GM21529 (cell line): ENCODE data around the gene OCEL1.
A peak's percentile ranks its signal among the peaks of the same experiment; 100 is the strongest.

Source experiments
- ATAC-seq: cut with Tn5 transposase; IDR thresholded peaks from one replicate; pipeline ENCODE4 v1.9.1; 2021; ENCODE audit not compliant: unreplicated experiment

OCEL1 gene

DNA sequence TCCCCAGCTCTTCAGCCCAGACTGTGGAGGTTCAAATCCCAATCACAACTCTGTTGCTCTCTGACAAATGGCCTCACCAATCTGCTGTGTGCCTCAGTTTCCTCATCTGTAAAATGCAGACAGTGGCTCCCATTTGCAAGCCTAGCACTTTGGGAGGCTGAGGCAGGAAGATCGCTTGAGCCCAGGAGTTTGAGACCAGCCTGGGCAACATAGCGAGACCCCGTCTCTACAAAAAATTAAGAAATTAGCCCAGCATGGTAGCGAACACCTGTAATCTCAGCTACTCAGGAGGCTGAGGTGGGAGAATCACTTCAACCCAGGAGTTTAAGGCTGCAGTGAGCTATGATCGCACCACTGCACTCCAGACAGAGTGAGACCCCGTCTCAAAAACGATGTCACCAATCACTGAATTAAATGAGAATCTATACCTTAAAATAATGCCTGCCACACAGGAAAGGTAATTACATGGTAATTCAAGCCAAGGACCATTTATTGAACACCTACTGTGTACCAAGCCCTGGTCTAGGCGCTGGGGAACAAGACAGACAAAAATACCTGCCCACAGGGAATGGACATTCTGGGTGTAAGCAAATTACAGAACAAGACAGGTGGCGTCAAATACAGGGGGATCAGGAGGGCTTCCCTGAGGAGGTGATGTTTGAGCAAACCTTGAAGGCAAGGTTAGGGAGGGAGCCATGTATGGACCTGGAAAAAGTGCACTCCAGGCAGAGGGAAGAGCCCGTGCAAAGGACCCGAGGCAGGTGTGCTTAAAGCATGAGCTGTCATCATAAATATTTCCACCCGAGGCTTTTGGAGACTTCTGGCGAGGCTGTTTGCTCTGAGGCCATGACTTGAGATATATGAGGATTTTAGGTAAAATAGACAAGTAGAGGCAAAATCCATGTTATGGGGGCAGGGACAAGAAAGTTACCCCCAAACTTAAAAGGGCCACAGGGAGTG, 12.0 kb downstream of the OCEL1 start:
- no peak for ATAC-seq

DNA sequence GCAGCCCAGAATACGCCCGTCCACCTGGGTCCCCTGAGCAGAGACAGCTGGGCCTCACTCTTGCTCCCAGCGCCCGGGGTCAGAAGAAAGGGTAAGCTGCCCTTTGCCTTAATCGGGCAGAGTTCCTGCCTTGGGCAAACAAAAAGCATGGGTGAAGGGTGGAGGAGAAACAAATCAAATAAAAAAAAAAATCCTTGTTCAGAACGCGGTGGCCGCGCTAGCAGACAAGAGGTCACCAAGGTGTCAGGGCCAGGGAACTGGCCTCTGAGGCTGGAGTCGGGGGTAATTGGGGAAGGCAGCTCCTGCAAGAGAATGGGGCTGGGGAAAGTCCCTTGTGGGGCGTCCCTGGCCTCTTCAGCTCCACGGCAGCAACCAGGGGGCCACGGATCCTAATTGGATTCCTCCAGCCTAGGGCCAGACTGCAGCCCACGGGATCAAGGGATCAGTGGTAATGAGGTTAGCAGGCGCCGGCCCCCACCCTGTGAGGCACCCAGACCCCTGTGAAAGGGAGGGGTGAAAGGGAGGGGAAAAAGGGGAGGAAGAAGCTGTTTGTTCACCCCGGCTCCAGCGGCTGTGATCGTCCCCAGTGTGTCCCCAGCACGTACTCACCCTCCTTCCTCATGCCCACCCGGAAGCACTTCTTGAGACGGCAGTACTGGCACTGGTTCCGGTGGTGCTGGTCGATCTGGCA, 14.2 kb downstream of the OCEL1 start:
- ATAC-seq = no peak

DNA sequence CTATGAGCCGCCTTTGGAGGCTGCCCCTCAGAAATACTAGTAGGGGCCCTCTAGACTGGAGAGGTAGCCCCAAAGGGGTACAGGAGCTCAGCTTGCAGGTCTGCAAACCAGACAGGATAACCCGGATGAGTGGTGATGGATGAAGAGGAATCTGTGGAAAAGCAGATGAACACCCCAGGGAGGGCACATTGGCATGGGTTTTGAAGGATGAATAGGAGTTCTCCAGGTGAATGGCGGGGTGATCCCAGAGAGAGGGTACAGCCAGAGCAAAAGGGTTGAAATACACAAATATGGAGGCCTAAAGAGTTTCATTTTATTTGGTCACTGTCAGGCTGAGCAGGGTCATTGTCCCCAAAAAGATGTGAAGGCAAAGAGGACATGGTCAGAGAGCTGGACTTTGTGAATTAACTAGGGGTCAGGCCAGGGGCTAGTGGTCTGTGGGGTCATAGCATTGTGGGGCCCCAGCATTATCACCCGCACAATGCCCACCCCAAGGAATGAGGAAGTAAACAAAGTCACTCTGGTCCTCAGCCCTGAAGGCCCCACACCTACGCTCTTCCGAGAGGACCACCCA, 14.9 kb downstream of the OCEL1 start:
- no peak for ATAC-seq

DNA sequence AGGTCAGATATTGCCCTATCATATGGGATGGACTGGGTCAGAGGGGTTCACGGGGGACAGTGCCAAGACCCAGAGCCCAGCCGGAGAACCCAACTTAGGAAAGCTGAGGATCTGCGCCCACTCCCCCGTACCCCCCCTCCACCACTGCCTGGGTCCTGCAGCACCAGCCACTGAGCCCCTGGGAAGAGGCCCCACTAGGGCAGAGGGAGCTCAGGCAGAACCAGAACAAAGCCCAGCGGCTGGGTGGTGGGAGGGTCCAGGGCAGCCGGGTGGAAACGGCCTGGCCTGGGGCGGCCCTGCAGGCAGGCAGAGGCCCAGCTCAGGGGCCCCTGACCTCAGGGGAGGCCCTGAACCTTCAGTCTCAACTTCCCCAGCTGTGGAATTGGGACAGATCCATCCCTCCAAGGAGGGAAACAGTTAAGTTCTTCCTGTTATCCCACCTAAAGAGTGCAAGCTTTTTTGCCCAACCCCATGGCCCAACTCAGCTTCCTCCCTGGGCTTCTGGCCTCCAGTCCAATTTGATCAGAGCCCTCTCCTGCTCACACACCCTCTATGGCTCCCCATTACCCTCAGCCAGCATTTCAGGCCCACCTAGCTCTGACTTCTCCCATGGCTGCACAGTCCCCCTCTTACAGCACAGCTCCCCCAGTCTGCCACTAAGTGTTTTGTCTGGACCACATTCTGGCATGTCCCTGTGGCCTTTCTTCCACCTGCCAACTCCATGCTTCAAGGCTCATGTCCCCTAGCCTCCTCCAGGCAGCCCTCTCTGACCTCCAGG, 16.6 kb downstream of the OCEL1 start:
- ATAC-seq = no peak

DNA sequence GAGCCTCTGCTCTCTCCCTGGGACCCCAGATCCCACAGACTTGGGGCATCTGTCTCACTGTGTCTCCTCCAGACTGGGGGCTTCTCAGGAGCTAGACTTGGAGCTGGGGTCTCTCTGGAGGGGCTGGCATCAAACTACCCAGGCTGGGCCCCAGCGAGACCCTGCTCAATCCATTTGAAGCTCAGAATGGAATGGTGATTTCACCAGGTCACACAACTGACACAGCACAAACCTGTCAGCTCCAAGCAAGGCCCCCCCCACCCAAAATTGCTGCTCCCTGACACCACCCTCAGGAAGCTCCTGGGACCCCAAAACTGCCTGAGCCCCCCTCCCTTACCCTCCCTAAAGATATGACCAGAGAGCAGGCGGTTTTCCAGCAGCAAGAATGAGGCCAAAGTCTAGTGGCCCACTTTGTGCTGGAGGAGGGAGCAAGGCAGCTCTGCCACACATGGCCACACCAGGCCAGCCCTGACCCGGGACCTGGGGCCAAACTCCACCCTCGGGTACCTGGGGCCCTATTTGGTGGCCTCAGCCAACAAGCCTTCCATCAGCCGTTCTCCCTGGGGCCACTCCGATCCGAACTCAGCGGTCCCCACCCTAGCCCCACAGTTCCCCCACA, 17.3 kb downstream of the OCEL1 start:
- no peak for ATAC-seq

DNA sequence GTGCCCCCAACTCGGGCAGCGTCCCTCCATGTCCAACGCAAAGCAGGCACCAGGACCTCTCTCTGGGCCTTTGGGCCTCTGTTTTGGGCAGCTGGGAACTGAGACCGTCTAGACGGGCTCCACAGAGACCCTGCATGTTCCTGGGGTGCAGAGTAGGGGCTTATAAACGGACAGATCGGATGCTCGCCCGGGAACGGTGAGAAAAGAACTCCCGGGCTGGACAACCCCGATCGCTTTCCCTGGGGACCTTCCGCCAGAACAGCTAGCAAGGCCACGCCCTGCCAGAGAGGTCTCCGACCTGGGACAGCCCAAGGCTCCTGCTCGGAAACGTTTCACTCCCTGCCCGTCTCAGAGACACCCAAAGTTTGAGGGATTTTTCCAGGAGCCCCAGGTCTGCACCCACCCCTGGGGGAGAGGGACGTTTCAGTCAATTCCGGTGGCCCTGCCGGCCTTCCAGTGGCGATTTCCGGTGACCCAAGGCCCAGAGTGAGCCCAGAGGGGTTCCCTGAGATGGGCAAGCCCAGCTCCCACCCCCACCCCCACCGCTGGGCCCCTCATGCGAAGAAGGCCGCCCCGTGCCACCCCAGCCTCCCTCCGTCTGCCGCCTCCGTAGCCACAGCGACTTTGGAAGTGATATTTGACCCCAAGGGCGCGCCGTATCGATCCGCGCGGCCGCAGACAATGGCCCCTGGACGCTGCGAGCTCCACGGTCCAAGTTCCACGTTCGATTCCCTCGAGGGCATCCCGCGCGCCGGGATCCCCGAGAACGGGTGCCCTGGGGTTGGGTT, 18.0 kb downstream of the OCEL1 start:
- ATAC-seq = no peak

DNA sequence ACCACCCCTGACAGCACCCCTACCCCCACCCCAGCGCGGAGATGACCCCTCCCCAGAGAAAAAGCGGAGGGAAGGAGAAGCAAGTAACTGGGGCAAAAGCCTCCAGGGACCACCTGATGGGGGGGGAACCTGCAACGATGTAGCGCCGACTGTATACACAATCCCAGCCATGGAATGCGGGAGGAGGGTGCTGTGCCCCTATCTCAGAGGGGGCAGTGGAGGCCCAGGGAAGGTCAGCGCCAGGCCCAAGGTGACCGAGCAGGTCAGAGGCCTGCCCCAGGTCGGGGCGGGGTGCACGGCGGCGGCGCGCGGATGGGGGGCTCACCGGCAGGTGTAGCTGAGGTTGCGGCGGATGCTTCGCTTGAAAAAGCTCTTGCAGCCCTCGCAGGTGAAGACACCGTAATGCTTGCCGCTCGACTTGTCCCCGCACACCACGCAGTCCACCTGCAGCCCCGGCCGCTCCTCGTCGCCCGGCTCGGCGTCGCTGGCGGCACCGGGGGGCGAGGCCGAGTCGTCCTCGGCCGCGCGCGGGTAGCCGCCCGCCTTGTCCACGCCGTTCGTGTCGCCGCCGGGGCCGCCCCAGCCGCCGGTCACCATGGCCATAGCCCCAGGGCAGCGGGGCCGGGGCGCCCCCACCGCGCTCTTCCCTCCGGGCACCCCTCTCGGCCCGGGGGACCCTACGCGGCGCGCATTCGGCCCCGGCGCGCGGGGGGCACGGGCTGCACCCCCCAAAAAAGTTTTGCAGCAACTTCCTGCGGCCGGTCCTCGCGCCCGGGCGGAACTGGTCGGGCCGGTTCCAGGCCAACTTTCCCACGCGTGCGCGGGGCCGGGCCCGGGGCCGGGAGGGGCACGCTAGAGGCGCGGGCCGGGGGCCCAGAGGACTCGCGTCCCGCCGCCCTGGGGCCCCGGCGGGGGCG, 18.9 kb downstream of the OCEL1 start:
- ATAC-seq = peak; percentile 14

DNA sequence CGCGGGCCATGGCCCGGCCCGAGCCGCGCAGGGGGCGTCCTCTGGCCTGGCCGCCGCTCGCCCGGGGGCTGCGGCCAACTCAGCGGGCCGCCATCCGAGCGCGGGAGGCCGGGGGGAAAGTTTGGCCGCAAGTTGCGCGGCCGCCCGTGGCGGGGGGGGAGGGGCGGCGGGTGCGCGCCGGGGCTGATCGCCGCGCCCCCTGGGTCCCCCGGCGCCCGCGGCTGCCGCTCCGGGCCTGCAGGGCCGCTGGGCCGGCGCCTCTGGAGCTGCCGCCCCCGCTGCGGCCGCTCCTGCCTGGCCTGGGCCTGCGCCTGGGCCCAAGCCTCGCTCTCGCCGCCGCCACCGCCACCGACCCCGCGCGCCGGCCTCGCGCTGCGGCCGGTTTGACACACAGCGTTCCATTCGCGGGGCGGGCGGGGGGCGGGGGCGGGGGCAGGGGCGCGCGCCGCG, 19.5 kb downstream of the OCEL1 start, which contains the start of gene NR2F6:
TSS of gene NR2F6 (minus strand) at position 385 of the 450 bp plus-strand sequence. CDS start 699 bp downstream, outside the sequence.
- peak; percentile 22 for ATAC-seq

DNA sequence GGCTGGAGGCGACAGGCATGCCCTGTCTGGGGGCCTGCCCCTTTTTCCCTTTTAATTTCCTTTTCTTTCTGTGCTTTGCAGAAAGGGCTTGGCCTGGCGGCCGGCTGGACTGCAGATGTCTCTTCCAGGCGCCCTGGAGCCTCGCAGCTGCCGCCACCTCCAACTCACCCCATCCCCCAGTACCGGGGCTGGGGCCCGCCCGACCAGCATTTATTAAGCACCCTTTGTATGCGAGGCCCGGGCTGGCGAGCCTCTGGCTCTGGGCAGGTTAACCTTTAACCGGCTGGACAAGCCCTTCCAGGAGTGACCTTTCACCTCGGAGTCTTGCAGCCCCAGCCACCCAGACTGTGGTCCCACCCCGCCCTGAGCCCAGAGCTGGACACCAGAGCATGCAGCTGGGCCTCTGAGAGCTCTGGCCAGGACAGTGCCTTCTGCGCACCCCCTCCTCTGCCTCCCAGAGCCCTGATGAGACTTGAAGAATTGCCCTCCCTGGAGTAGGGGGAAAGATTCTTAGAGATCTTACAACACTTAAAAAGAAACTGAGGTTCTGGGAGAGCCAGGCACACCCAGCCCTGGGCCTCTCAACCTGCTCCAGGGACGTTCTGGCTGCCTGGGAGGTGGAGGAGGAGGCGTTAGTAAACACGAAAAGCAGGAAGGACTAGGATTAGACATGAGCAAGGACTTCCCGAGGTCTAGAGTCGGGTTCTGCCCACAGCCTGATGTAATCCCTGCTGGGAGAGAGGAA, 20.8 kb downstream of the OCEL1 start:
- no peak for ATAC-seq

DNA sequence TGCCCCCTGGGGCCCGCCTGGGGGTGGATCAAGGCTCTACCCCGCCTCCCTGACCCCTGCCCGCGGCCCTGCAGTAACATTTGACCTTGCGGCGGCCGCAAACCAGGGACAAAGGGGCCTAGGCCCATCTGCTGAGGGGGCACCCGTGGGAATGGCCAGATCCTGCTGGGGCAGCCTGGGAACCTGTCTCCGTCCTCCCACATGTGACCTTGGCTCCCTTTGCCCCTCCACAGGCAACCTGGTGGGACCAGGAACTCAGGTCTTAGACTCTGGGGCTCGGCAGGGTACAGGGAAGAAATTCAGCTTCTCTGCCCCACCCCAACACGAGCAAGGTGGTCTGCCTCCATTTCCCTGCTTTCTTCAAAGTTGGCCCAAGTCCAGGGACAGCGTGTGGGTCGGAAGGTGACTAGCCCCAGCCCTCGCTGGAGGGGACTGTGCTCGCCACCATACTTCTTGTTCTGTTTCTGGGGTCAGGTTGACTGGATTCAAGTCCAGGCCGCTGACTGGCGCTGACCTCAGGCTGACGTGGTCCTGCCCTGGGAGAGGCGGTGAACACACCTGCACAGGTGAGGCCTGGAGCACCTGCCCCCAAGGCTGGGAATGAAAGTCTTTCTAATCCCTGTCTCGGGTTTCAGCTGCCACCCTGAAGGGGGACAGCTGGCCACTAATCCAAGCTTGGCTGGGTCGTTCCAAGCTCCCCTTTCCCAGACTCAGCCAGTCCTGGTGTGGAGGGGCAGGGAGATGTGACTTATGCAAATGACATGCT, 22.2 kb downstream of the OCEL1 start:
- ATAC-seq = no peak

DNA sequence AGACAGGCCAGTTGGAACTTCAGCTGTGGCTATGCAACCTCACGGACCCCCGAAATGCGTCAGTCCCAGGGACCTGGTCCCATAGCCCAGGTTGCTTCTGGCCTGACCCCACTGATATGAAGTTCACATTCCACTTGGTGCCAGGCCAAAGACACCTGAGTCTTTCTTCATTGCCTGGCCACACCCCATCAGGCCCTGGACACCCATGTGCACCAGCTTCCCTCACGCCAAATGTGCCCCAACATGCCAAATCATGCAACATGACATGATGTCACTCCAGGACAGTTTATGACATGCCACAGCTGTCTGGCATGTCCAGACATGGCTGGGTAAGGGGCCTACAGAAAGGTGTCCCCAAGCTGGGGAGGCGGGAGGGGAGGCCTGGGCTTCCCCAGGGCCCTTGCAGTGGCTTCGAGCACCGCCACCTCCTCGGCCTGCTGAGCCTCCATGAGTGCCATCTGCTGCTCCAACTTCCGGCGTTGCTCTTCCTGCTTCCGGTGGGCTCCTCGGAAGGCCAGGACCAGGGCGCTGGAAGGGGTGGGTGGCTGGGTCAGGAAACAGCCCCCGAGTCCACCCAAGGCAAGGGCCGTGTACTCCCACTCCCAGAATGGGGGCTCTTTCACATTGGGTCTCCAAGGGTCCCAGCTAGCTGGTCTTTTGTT, 24.0 kb downstream of the OCEL1 start:
- ATAC-seq = no peak

DNA sequence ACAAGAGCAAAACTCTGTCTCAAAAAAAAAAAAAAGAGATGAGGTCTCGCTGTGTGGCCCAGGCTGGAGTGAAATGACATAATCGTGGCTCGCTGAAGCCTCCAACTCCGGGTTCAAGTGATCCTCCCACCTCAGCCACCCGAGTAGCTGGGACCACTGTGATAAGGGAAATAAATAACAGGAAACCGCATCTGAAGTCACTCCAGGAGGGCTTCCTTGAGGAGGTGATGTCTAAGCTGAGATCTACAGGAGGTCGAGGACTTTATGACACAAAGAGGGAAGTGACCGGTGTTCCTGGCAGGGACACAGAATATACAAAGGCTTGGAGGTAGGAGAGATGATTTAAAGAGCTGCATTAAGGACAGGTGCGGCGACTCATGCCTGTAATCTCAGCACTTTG, 28.6 kb downstream of the OCEL1 start:
- ATAC-seq = no peak

DNA sequence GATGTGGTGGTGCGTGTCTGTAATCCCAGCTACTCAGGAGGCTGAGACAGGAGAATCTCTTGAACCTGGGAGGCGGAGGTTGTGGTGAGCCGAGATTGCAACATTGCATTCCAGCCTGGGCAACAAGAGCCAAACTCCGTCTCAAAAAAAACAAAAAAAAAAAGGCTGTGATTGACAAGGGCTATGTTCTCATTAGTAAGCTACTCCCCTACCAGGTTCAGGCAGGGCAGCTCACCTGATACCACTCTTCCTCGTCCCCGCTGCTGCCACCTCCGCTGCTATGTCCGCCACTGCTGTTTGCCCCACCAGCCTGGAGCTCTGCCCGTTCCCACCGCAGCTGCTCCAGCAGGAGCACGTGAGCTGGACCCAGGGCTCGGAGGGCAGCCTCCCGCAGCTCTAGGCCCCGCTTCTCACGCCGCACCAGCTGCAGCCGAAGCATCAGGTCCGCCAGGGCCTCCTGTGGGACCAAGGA, 29.2 kb downstream of the OCEL1 start:
- no peak for ATAC-seq

DNA sequence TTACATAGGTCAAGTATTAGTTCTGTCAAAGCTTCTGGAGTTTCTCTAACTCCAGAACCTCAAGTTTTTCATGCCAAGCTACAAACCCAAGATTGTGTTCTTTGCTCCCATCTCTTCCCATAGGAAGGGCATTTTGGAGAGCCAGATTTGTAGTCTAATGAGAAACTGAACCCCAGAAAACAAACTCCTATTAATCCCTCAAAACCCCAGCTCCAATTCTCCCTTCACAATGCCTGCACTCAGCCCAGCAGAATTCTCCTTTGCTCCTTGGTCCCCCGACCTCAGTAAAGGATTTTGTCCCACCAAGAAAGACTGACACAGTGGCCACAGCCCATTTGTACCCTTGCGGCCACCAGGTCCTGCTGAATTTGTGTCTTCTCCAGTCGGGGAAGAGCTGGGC, 30.1 kb downstream of the OCEL1 start:
- no peak for ATAC-seq

DNA sequence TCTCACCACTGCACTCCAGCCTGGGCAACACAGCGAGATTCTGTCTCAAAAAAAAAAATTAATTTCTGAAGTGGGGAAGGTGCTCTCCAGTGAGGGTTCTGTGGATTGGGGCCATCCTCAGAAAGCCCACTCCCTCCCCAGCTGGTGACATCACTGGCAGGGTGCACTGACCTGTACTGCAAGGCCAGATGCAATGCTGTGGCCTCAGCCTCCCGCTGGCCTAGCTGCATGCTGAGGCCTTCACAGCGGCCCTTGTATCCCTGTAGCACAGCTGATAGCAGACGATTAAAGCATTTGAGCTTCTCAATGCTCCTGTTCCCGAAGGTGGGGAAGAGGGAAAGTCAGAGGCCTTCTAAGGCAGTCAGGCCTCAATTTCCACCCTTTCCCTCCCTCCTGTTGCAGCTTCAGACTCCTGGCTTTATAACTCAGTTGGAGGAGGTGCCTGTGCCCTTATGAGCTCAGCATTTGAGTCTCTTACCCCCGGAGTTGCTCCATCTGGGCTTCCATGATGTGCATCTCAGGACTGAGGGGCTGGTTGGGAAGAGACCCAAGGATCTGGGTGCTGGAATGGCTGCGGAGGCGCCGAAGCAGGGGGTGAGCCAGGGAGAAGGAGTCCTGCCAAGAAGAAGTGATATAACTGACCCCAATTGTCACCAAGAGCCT, 33.2 kb downstream of the OCEL1 start:
- ATAC-seq = no peak

DNA sequence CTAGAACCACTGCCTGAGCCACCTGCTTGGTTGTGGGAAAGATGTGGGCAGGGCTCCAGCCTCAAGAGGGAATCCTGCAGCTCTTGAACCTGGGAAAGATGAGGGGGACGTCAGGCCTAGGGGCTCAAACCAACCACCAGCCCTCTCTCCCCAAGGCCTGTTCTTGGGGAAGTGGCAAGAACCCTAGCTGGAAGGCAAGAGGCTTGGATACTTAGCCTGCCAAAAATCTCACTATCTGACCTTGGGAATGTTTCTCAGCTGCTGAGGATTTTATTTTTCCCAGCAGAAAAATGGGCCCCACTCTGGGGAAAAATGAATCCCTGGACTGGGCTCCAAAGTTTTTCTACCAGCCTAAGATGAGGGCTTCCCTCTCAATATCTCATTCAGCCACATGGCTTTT, 33.9 kb downstream of the OCEL1 start:
- no peak for ATAC-seq
